AG04449 (cell line): ENCODE data around the gene LHFPL3.

ENCODE experiments used
- CTCF ChIA-PET: fragments of 350-600 bp; formaldehyde crosslinking; extraction: SDS; loops from one replicate; lab custom pipeline; 2021; ENCODE audit warnings: antibody characterized with exemption; lab: Yijun Ruan, JAX
- POLR2A ChIA-PET: fragments of 400-600, 350-600 bp; formaldehyde crosslinking; extraction: SDS; loops from one replicate; lab custom pipeline; 2020; ENCODE audit warnings: antibody characterized with exemption, inconsistent platforms; lab: Yijun Ruan, JAX
- DNase-seq: peaks from one replicate; pipeline ENCODE4 v3.0.0-alpha.2; 2010; ENCODE audit warnings: low read depth, low spot score
- H3K4me3 ChIP-seq: 2 replicates; pipeline ENCODE4 v1.5.1; 2011; ENCODE audit warnings: low read depth, mild to moderate bottlenecking, control low read depth, low read length
- CTCF ChIP-seq: IDR thresholded peaks from one replicate; pipeline ENCODE4 v1.5.1; 2011; ENCODE audit warnings: mild to moderate bottlenecking, moderate library complexity, low read length, control low read depth, inconsistent platforms; ENCODE audit not compliant: insufficient read depth; ENCODE audit errors: missing control alignments

The LHFPL3 gene

GRCh38 chr7:104299323-104299722 lies 29.1 kb upstream of the LHFPL3 start:
- no peak for DNase-seq
- no peak overlapping the region for H3K4me3 ChIP-seq
- ChIA-PET POLR2A (no interaction called here), CTCF (no interaction called here)
- no peak for TF ChIP-seq CTCF

GRCh38 chr7:104299777-104300176 lies 28.6 kb upstream of the LHFPL3 start:
- ChIA-PET CTCF (no interaction called here), POLR2A (no interaction called here)
- no peak for TF ChIP-seq CTCF
- H3K4me3 ChIP-seq = no peak overlapping the region
- DNase-seq = no peak

- no peak for DNase-seq
- no peak overlapping the region for H3K4me3 ChIP-seq
- TF ChIP-seq CTCF = no peak
- ChIA-PET CTCF (no interaction called here), POLR2A (no interaction called here)
Measured at GRCh38 chr7:104306793-104307192, 21.6 kb upstream of the LHFPL3 start.

- ChIA-PET POLR2A (no interaction called here), CTCF (no interaction called here)
- no peak for DNase-seq
- TF ChIP-seq CTCF = no peak
- no peak overlapping the region for H3K4me3 ChIP-seq
Measured at GRCh38 chr7:104317948-104318629, 10.3 kb upstream of the LHFPL3 start.

- ChIA-PET POLR2A (no interaction called here), CTCF (no interaction called here)
- TF ChIP-seq CTCF = no peak
- no peak overlapping the region for H3K4me3 ChIP-seq
- DNase-seq = no peak
Measured at GRCh38 chr7:104327534-104327933, 869 bp upstream of the LHFPL3 start.

- H3K4me3 ChIP-seq = no peak overlapping the region
- CTCF ChIA-PET = no interaction called here
- TF ChIP-seq CTCF = no peak
- POLR2A ChIA-PET = no interaction called here
- no peak for DNase-seq
Measured at GRCh38 chr7:104327938-104328295, 486 bp upstream of the LHFPL3 start.
